Activated naive CD8-positive, alpha-beta T cell treated with anti-CD3 and anti-CD28 coated beads, Interleukin-2, amount 50 U/mL, for 24 hours (primary cell): ENCODE data around the gene USP32.
A peak's percentile ranks its signal among the peaks of the same experiment; 100 is the strongest.
"Not testable (repeated sequence)": the region's sequence is repeated elsewhere in the genome, so short reads cannot be mapped to it uniquely, and the experiment has no call there.

Experiments used
- ATAC-seq: fragments of 150-1000 bp; cut with Tn5 transposase; one replicate; pipeline ENCODE4 v1.10.0; 2021
- DNase-seq: peaks from one replicate; pipeline ENCODE4 v3.0.0; 2021
- H3K27ac Mint-ChIP-seq: one replicate; pipeline ENCODE4 v1.8.0; 2021; ENCODE audit warnings: mild to moderate bottlenecking, mixed read lengths
- H3K27me3 Mint-ChIP-seq: one replicate; pipeline ENCODE4 v1.8.0; 2021; ENCODE audit warnings: mixed read lengths
- H3K36me3 Mint-ChIP-seq: one replicate; pipeline ENCODE4 v1.8.0; 2021; ENCODE audit warnings: low read depth, mixed read lengths
- H3K4me1 Mint-ChIP-seq: one replicate; pipeline ENCODE4 v1.8.0; 2021; ENCODE audit warnings: mixed read lengths
- H3K4me3 Mint-ChIP-seq: one replicate; pipeline ENCODE4 v1.8.0; 2021; ENCODE audit warnings: mild to moderate bottlenecking, moderate library complexity, mixed read lengths
- H3K9me3 Mint-ChIP-seq: one replicate; pipeline ENCODE4 v1.8.0; 2021; ENCODE audit warnings: mixed read lengths

USP32 gene

GRCh38 chr17:60421273-60422161 lies 29.6 kb upstream of the USP32 start:
- DNase-seq (peak; percentile 80), ATAC-seq (peak; percentile 98)
- Mint-ChIP-seq H3K9me3 (peaks cover 4% of the 10 kb centered on the region), H3K27ac (peak overlapping the region; percentile 71), H3K4me1 (peaks cover 6% of the 10 kb centered on the region), H3K4me3 (peak overlapping the region; percentile 73), H3K27me3 (no peaks in the 10 kb centered on the region), H3K36me3 (no peaks in the 10 kb centered on the region)

- not testable (repeated sequence) for H3K4me3 Mint-ChIP-seq, H3K4me1 Mint-ChIP-seq, H3K36me3 Mint-ChIP-seq, H3K27me3 Mint-ChIP-seq, DNase-seq, H3K9me3 Mint-ChIP-seq, H3K27ac Mint-ChIP-seq, ATAC-seq
Measured at GRCh38 chr17:60419875-60420274, 27.9 kb upstream of the USP32 start.

- not testable (repeated sequence) for H3K27ac Mint-ChIP-seq, H3K4me1 Mint-ChIP-seq, H3K36me3 Mint-ChIP-seq, H3K9me3 Mint-ChIP-seq, H3K4me3 Mint-ChIP-seq, H3K27me3 Mint-ChIP-seq, DNase-seq, ATAC-seq
Measured at GRCh38 chr17:60419003-60419402, 27.1 kb upstream of the USP32 start.

GRCh38 chr17:60416368-60416925 lies 24.5 kb upstream of the USP32 start:
- DNase-seq (no peak), ATAC-seq (no peak)
- Mint-ChIP-seq H3K4me3 (no peak overlapping the region), H3K4me1 (peaks cover 5% of the 10 kb centered on the region), H3K9me3 (peaks cover 4% of the 10 kb centered on the region), H3K27ac (no peak overlapping the region), H3K36me3 (no peaks in the 10 kb centered on the region), H3K27me3 (no peaks in the 10 kb centered on the region)

GRCh38 chr17:60415146-60415545 lies 23.2 kb upstream of the USP32 start:
- Mint-ChIP-seq H3K4me3 (no peak overlapping the region), H3K27ac (no peak overlapping the region), H3K27me3 (no peaks in the 10 kb centered on the region), H3K9me3 (peaks cover 4% of the 10 kb centered on the region), H3K4me1 (no peaks in the 10 kb centered on the region), H3K36me3 (no peaks in the 10 kb centered on the region)
- ATAC-seq (no peak), DNase-seq (no peak)

GRCh38 chr17:60412701-60413100 lies 20.8 kb upstream of the USP32 start:
- no peaks in the 10 kb centered on the region for H3K9me3 Mint-ChIP-seq
- no peaks in the 10 kb centered on the region for H3K27me3 Mint-ChIP-seq
- DNase-seq: no peak
- H3K27ac Mint-ChIP-seq: no peak overlapping the region
- H3K4me1 Mint-ChIP-seq: no peaks in the 10 kb centered on the region
- H3K36me3 Mint-ChIP-seq: no peaks in the 10 kb centered on the region
- no peak overlapping the region for H3K4me3 Mint-ChIP-seq
- no peak for ATAC-seq

GRCh38 chr17:60410001-60410400 lies 18.1 kb upstream of the USP32 start:
- Mint-ChIP-seq H3K4me3 (no peak overlapping the region), H3K9me3 (no peaks in the 10 kb centered on the region), H3K27ac (no peak overlapping the region), H3K36me3 (no peaks in the 10 kb centered on the region), H3K4me1 (no peaks in the 10 kb centered on the region), H3K27me3 (no peaks in the 10 kb centered on the region)
- no peak for DNase-seq
- ATAC-seq: no peak

- Mint-ChIP-seq H3K36me3 (no peaks in the 10 kb centered on the region), H3K4me1 (no peaks in the 10 kb centered on the region), H3K9me3 (no peaks in the 10 kb centered on the region), H3K27ac (no peak overlapping the region), H3K27me3 (no peaks in the 10 kb centered on the region), H3K4me3 (no peak overlapping the region)
- ATAC-seq (no peak), DNase-seq (no peak)
Measured at GRCh38 chr17:60406887-60407286, 15.0 kb upstream of the USP32 start.

GRCh38 chr17:60403962-60404361 lies 12.0 kb upstream of the USP32 start:
- no peaks in the 10 kb centered on the region for H3K9me3 Mint-ChIP-seq
- DNase-seq: no peak
- no peak for ATAC-seq
- no peak overlapping the region for H3K4me3 Mint-ChIP-seq
- H3K27me3 Mint-ChIP-seq: no peaks in the 10 kb centered on the region
- H3K36me3 Mint-ChIP-seq: no peaks in the 10 kb centered on the region
- H3K4me1 Mint-ChIP-seq: peaks cover 2% of the 10 kb centered on the region
- H3K27ac Mint-ChIP-seq: no peak overlapping the region

GRCh38 chr17:60403523-60403810 lies 11.5 kb upstream of the USP32 start:
- Mint-ChIP-seq H3K36me3 (no peaks in the 10 kb centered on the region), H3K9me3 (no peaks in the 10 kb centered on the region), H3K27ac (no peak overlapping the region), H3K27me3 (no peaks in the 10 kb centered on the region), H3K4me3 (no peak overlapping the region), H3K4me1 (peaks cover 3% of the 10 kb centered on the region)
- no peak for DNase-seq
- ATAC-seq: no peak

- Mint-ChIP-seq H3K4me1 (peaks cover 14% of the 10 kb centered on the region), H3K9me3 (no peaks in the 10 kb centered on the region), H3K27ac (no peak overlapping the region), H3K27me3 (no peaks in the 10 kb centered on the region), H3K36me3 (no peaks in the 10 kb centered on the region), H3K4me3 (no peak overlapping the region)
- DNase-seq: no peak
- ATAC-seq: no peak
Measured at GRCh38 chr17:60401819-60402218, 9.9 kb upstream of the USP32 start.

- ATAC-seq: peak; percentile 37
- Mint-ChIP-seq H3K4me3 (no peak overlapping the region), H3K27ac (peak overlapping the region; percentile 55), H3K36me3 (no peaks in the 10 kb centered on the region), H3K9me3 (no peaks in the 10 kb centered on the region), H3K27me3 (no peaks in the 10 kb centered on the region), H3K4me1 (peaks cover 32% of the 10 kb centered on the region)
- DNase-seq: peak; percentile 13
Measured at GRCh38 chr17:60398227-60398959, 6.5 kb upstream of the USP32 start.

GRCh38 chr17:60396412-60396811 lies 4.5 kb upstream of the USP32 start:
- H3K36me3 Mint-ChIP-seq: no peaks in the 10 kb centered on the region
- no peak overlapping the region for H3K27ac Mint-ChIP-seq
- H3K4me1 Mint-ChIP-seq: peaks cover 40% of the 10 kb centered on the region
- no peaks in the 10 kb centered on the region for H3K9me3 Mint-ChIP-seq
- H3K4me3 Mint-ChIP-seq: no peak overlapping the region
- H3K27me3 Mint-ChIP-seq: no peaks in the 10 kb centered on the region
- no peak for ATAC-seq
- DNase-seq: no peak

- Mint-ChIP-seq H3K36me3 (peaks cover 2% of the 10 kb centered on the region), H3K9me3 (no peaks in the 10 kb centered on the region), H3K27ac (no peak overlapping the region), H3K4me1 (peaks cover 46% of the 10 kb centered on the region), H3K27me3 (no peaks in the 10 kb centered on the region), H3K4me3 (no peak overlapping the region)
- ATAC-seq: no peak
- DNase-seq: no peak
Measured at GRCh38 chr17:60395508-60396065, 3.7 kb upstream of the USP32 start.
